DND-41 (cell line): Measurements from ENCODE around the gene KNDC1.

Experiments used
- CTCF ChIP-seq: IDR thresholded peaks from 2 replicates; pipeline ENCODE4 v1.5.1; 2012; ENCODE audit warnings: borderline replicate concordance, low read length, moderate library complexity, mild to moderate bottlenecking; ENCODE audit not compliant: poor library complexity, severe bottlenecking; ENCODE audit errors: extremely low read depth
- EZH2 ChIP-seq: IDR thresholded peaks from 3 replicates; pipeline ENCODE4 v1.6.1; 2012; ENCODE audit warnings: borderline replicate concordance, low read depth, mild to moderate bottlenecking, moderate library complexity, low read length, inconsistent platforms; ENCODE audit not compliant: severe bottlenecking

GRCh38 chr10:133126431-133127290 lies 33.4 kb upstream of the KNDC1 start:
- TF ChIP-seq EZH2: no peak
- no peak for TF ChIP-seq CTCF
